ENCODE data around the gene NEO1.

The NEO1 gene

DNA sequence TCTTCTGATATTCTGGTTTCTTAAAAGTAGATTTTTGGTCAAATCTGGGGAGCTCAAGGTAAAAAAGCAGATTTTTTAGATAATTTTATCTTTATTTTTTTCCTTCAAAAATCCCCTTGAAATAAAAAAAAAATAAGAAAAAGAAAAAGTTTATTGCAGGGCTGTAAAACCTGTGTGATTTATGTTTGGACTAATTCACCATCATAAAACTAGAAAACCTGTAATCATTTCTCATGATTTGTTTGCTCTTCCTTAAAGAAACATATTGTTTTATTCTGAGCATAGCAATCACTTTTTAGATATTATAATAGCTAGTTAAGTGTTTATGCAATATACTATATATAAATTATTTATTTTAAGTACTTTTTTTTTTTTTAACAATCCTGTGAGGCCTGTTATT, 68.0 kb downstream of the NEO1 start:
- TF ChIP-seq ZNF70 (CRISPR knock-in tag; IDR thresholded peaks at IDR 0.05) (no peak), PPARA (CRISPR knock-in tag; IDR thresholded peaks at IDR 0.05; ENCODE audit: borderline replicate concordance) (no peak), CREB5 (CRISPR knock-in tag; IDR thresholded peaks at IDR 0.05; ENCODE audit: low read depth) (no peak), TCF4 (CRISPR knock-in tag; IDR thresholded peaks at IDR 0.05; ENCODE audit: borderline replicate concordance) (no peak), BACH2 (CRISPR knock-in tag; IDR thresholded peaks at IDR 0.05; ENCODE audit: borderline replicate concordance) (no peak), RARB (CRISPR knock-in tag; IDR thresholded peaks at IDR 0.05) (no peak), POU6F1 (CRISPR knock-in tag; IDR thresholded peaks at IDR 0.05; ENCODE audit: borderline replicate concordance, low read depth) (no peak), CSRNP3 (CRISPR knock-in tag; IDR thresholded peaks at IDR 0.05) (no peak)
- ATAC-seq = no peak

GRCh38 chr15:73125219-73125618, 73.0 kb downstream of the NEO1 start:
- TF ChIP-seq RARB (CRISPR knock-in tag; IDR thresholded peaks at IDR 0.05) = no peak
- TF ChIP-seq ZNF565 (CRISPR knock-in tag; conservative IDR thresholded peaks at IDR 0.05; ENCODE audit: low read depth) = no peak
- TF ChIP-seq CSDC2 (CRISPR knock-in tag; IDR thresholded peaks at IDR 0.05) = no peak
- TF ChIP-seq POU6F1 (CRISPR knock-in tag; IDR thresholded peaks at IDR 0.05; ENCODE audit: borderline replicate concordance, low read depth) = no peak
- no peak for TF ChIP-seq PPARA (CRISPR knock-in tag; IDR thresholded peaks at IDR 0.05; ENCODE audit: borderline replicate concordance)
- no peak for TF ChIP-seq ARNTL (CRISPR knock-in tag; IDR thresholded peaks at IDR 0.05; ENCODE audit: borderline replicate concordance, low read depth)
- TF ChIP-seq ZFP30 (CRISPR knock-in tag; IDR thresholded peaks at IDR 0.05) = no peak
- no peak for TF ChIP-seq ZFP3 (CRISPR knock-in tag; IDR thresholded peaks at IDR 0.05)
- TF ChIP-seq ZNF70 (CRISPR knock-in tag; IDR thresholded peaks at IDR 0.05) = no peak
- TF ChIP-seq, protein P1, sequence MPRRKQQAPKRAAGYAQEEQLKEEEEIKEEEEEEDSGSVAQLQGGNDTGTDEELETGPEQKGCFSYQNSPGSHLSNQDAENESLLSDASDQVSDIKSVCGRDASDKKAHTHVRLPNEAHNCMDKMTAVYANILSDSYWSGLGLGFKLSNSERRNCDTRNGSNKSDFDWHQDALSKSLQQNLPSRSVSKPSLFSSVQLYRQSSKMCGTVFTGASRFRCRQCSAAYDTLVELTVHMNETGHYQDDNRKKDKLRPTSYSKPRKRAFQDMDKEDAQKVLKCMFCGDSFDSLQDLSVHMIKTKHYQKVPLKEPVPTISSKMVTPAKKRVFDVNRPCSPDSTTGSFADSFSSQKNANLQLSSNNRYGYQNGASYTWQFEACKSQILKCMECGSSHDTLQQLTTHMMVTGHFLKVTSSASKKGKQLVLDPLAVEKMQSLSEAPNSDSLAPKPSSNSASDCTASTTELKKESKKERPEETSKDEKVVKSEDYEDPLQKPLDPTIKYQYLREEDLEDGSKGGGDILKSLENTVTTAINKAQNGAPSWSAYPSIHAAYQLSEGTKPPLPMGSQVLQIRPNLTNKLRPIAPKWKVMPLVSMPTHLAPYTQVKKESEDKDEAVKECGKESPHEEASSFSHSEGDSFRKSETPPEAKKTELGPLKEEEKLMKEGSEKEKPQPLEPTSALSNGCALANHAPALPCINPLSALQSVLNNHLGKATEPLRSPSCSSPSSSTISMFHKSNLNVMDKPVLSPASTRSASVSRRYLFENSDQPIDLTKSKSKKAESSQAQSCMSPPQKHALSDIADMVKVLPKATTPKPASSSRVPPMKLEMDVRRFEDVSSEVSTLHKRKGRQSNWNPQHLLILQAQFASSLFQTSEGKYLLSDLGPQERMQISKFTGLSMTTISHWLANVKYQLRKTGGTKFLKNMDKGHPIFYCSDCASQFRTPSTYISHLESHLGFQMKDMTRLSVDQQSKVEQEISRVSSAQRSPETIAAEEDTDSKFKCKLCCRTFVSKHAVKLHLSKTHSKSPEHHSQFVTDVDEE (CRISPR knock-in tag; IDR thresholded peaks at IDR 0.05) = no peak
- no peak for TF ChIP-seq PATZ1 (CRISPR knock-in tag; IDR thresholded peaks at IDR 0.05; ENCODE audit: borderline replicate concordance)
- no peak for TF ChIP-seq SNAI2 (CRISPR knock-in tag; IDR thresholded peaks at IDR 0.05)
- no peak for TF ChIP-seq GLIS3 (CRISPR knock-in tag; IDR thresholded peaks at IDR 0.05)
- no peak for TF ChIP-seq TCF4 (CRISPR knock-in tag; IDR thresholded peaks at IDR 0.05; ENCODE audit: borderline replicate concordance)
- no peak for TF ChIP-seq ISL1 (CRISPR knock-in tag; IDR thresholded peaks at IDR 0.05)
- TF ChIP-seq ZNF8 (CRISPR knock-in tag; IDR thresholded peaks at IDR 0.05) = no peak
- TF ChIP-seq OSR1 (CRISPR knock-in tag; IDR thresholded peaks at IDR 0.05) = no peak
- no peak for TF ChIP-seq CREB5 (CRISPR knock-in tag; IDR thresholded peaks at IDR 0.05; ENCODE audit: low read depth)
- TF ChIP-seq CSRNP3 (CRISPR knock-in tag; IDR thresholded peaks at IDR 0.05) = no peak
- TF ChIP-seq ZC3H10 (CRISPR knock-in tag; IDR thresholded peaks at IDR 0.05) = no peak
- no peak for ATAC-seq
